HG03066 (cell line): Measurements from ENCODE around the gene WDR36.

Source experiments
- ATAC-seq: cut with Tn5 transposase; IDR thresholded peaks from one replicate; pipeline ENCODE4 v1.9.1; 2021; ENCODE audit warnings: low read depth; ENCODE audit not compliant: unreplicated experiment

The WDR36 gene

GRCh38 chr5:111092062-111092853 lies at the start of gene WDR36:
Gene WDR36, plus strand, starts transcription at chr5:111092348. Its CDS starts 109 bp downstream, at chr5:111092457.
- peak; percentile 91 for ATAC-seq

GRCh38 chr5:111043712-111044506 lies 48.2 kb upstream of the WDR36 start:
- no peak for ATAC-seq

DNA sequence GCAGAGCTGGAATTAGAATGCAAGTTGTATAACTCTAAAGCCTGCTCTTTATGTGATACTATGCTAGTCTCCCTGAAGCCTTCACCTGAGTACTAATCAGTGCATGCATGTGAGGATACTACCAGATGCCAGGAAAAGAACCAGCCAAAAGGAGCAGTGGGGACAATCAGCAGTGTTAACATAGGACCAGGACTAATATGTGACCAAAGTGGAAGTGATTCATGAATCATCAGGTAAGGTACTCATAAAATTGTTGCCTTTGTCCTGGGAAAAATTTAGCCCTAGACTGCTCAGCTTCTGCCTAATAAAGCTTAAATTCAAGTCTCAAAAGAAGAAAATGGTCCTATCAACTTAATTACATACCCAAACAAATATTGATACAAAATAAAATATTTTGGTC lies 34.1 kb upstream of the WDR36 start:
- ATAC-seq = no peak

DNA sequence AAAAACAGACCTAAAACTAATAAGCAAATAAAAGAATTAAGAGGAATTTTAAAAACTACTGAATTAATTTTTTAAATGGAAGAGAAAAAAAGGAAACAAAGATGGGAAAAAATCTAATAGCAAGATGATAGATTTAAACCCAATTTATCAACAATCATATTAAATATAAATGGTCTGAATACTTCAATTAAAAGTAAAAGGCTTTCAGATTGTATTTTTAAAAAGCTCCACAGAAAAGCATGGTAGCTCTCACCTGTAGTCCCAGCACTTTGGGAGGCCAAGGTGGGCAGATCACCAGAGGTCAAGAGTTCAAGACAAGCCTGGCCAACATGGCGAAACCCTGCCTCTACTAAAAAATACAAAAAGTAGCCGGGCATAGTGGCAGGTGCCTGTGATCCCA lies 32.0 kb upstream of the WDR36 start:
- ATAC-seq = no peak

DNA sequence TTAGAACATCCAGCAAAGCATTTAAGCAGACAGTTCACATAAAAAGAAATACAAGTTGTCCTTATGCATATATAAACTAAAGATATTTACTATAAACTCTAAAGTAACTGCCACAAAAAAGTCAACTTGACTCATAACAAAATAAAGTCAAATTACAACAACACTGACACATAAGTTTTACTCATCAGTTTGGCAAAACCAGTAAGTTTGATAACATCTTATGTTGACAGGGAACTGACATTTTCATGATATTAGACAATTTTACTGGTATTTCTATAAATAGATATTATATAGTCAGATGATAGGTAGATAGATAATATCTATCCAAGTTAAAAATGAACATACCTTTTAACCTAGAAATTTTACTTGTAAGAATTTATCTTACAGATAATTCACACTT lies 30.5 kb upstream of the WDR36 start:
- no peak for ATAC-seq

- ATAC-seq = peak; percentile 66
These were observed 28.3 kb upstream of the WDR36 start for GRCh38 chr5:111063709-111064322.

DNA sequence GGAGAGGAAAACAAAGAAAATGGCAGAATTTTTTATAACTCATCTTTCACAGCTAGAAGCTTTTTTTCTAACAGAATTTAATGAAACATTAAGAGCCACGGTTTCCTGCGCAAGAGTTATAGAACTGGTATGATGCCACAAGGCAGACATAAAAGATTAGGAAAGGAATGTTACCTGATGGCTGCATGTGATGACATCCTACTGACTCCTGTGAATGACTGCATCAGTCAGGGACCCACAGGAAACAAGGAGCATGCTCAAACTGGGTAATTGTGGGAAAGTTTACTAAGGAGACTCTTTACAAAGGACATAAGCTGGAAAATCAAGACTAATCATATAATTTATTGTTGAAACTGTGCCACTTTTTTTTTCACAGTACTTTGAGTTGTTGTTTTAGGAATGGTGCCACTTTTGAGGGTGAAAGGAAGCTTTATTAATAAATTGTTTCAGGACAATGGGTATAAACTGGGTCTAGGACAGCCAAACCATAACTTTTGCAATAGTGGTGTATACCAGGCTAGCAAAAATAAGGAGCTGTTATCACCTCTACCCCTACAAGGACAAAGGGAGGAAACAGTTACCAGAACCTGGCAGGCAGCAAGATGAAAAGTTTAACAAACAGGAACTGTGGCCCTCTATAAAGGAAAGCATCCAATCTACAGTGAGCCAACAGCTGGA lies 25.7 kb upstream of the WDR36 start:
- no peak for ATAC-seq

DNA sequence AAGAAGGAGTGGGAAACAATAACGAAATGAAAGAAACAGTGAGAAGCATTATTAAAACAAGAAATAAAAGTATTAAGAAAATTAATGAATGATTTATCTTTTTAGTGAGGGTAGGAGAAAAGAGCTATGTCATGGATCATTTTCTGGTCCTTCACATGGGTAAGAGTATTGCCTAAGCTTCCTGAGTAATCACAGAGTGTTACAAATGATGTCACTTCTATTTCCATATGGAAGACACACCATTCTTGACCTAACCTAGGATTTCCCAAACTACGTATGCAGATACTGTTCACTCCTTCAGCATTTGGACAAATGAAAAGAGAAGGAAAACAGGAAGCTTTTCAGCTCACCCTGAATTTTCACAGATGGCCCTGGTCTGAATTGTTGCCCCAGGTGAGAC lies 23.9 kb upstream of the WDR36 start:
- ATAC-seq = no peak

DNA sequence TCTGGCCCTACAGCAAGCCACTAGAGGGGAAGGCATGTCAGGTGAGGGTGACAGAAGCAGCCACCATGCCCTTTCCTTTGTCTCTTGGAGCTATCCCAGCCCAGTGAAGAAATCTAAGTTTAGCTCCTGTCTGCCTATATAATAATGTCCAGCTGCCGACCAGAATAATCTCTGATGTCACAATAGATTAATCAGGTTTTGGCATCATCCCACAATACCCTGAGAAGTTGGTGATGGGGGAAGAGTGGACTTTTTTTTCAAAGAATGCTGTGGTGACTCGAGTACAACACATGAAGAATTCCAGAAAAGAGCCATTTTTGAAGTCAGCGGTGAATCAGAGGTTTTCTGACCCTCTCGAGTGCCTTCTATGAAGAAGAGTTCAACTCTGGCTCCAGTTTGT lies 22.3 kb upstream of the WDR36 start:
- ATAC-seq = no peak

DNA sequence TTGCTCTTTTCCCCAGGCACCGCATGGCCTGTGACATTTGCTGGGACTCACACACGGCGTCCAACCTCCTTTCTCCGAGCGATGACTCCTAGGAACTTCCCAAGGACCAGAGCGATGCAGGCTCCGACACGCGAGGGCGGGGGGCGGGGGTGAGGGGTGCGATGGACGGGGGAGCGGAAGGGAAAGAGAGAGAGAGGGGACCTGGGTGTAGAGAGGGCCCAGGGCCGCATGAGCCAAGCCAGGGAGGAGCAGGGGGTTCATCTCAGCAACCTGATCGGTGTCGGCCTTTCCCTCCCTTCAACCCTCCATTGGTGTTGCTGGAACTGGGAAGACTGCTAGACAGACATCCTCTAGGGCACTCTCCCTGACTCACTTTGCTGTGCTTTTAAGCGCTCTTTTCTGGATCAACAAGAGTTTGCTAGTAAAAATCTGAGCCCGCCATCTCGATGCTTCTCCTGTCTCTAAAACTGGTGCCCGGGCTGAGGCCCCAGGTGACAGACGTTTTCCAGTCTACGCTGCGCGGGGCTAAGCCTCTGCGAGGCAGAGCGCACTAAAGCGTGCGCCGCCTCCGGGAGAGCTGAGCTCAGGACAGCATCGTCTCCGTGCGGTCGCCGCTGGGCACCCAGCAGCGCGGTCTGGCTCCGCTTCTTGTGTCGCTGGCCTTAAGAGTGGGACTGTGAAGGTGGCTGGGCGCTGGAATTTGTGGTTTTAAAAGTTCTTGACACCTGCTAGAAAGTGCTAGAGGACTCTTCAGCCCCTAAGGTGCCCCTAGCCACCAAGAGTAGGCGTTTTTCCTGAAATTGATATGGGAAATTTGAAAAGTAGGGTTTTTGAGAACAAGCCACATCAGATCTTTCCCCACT lies 21.6 kb upstream of the WDR36 start:
- ATAC-seq = peak; percentile 43

- no peak for ATAC-seq
These were observed 20.7 kb upstream of the WDR36 start, which contains the start of gene TSLP for GRCh38 chr5:111071413-111071812. Gene TSLP, plus strand, starts transcription at chr5:111071713. Its CDS starts 178 bp downstream, at chr5:111071891.

DNA sequence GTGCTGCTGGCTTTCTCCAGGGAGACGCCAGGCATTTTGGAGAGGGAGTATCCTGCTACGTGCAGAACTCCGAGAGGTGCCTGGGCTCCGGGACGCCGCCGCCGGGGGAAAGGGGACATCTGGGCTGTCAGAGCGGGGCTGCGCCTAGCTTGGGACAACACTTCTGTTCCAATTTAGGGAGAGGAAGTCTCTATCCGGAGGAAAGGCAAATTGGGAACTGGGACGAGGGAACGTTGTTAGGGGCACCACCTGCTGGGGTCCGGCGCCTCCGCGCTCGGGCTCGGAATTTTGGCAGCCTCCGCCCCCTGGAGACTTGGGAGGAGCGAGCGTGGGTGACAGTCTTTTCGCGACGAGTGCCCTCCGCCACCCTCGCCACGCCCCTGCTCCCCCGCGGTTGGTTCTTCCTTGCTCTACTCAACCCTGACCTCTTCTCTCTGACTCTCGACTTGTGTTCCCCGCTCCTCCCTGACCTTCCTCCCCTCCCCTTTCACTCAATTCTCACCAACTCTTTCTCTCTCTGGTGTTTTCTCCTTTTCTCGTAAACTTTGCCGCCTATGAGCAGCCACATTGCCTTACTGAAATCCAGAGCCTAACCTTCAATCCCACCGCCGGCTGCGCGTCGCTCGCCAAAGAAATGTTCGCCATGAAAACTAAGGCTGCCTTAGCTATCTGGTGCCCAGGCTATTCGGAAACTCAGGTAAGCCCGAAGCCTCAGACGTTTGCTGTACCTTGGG lies 19.0 kb upstream of the WDR36 start:
- ATAC-seq = peak; percentile 82

GRCh38 chr5:111074244-111074643 lies 17.9 kb upstream of the WDR36 start:
- ATAC-seq = no peak

- no peak for ATAC-seq
These were observed 16.6 kb upstream of the WDR36 start for GRCh38 chr5:111075520-111075919.

DNA sequence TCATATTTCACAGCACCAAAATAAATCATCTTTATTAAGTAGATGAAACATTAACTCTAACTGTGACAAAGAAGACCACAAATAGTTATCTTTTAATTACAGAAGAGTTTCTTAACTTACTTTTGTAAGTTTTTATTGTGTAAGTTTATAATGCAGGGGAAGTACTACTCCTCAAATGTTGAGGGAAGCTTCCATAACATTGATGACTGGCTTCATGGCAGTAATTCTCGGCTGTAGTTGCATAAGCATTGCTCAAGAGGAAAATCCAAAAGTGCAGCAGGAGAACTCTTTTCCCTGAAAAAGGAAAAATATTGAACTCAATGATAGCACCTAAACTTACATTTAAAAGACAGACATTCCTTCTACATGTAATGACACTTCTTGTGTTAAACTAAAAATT lies 16.1 kb upstream of the WDR36 start:
- ATAC-seq = no peak

DNA sequence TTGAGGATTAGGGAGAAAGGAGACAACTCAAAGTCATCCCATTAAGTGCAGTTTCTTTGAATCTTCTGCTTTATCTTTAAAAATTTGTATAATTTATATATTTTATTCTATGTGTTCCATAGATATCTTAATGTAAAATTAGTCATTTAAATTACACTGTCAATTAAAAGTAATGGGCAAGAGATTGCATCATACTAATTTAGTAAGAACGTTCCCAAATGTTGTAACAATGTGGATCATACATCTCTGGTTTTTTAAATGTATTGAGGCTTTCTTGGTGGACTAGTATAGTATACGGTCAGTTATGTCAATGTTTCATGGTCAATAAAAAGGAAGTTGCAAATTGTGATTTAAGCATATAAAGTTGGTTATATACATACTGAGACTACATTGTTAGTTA lies 14.5 kb upstream of the WDR36 start:
- ATAC-seq = no peak

- no peak for ATAC-seq
These were observed 12.3 kb upstream of the WDR36 start for GRCh38 chr5:111079846-111080245.

DNA sequence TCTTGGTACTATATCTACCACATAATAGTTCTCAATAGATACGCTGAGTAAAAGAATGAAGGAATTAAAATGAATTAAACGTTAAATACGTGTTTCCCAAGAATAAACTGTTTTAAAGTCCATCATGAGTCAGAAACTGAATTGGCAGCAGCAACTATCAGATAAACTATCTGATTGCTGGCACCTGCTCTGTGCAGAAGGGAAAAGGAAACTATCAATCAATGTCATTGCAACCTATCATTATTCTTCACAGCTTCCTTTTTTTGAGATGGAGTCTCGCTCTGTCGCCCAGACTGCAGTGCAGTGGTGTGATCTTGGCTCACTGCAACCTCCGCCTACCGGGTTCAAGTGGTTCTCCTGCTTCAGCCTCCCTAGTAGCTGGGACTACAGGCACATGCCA lies 8.8 kb upstream of the WDR36 start:
- no peak for ATAC-seq

GRCh38 chr5:111095982-111096381 lies 3.8 kb downstream of the WDR36 start:
- no peak for ATAC-seq
